Endothelial cell of umbilical vein (primary cell): ENCODE measurements around the gene NFATC1. TPM values are rescaled to one million over a fixed set of nuclear protein-coding genes. Genes with fewer than 3 reads are reported as not detected.

Experiments used
- BruUV-seq: library from RNA; stranded (reverse); fragments of 400-500 nt; replicated peaks from 2 replicates; lab custom pipeline; 2021; lab: Mats Ljungman, UMichigan
- CTCF ChIA-PET: fragments of 300-600, 350-600 bp; sonication (Branson Sonifier 250); formaldehyde crosslinking; loops from one replicate; lab custom pipeline; 2021; ENCODE audit warnings: antibody characterized with exemption, inconsistent platforms; lab: Charles Lee
- POLR2A ChIA-PET: fragments of 300-600, 350-600 bp; sonication (Branson Sonifier 250); formaldehyde crosslinking; loops from one replicate; lab custom pipeline; 2021; ENCODE audit warnings: antibody characterized with exemption, inconsistent platforms; lab: Charles Lee
- DNase-seq: peaks from one replicate; pipeline ENCODE4 v3.0.0-alpha.2; 2011; ENCODE audit warnings: low read depth, low spot score
- FAIRE-seq: peaks from 2 replicates; lab custom pipeline; 2011; peaks lifted over from hg19 to GRCh38; lab: Jason Lieb, UNC
- H2AFZ ChIP-seq: 2 replicates; pipeline ENCODE4 v1.6.0; 2012; ENCODE audit warnings: low read depth, low read length, control low read depth, inconsistent platforms
- H3K27ac ChIP-seq: 2 replicates; pipeline ENCODE4 v1.5.1; 2011; ENCODE audit warnings: low read depth, mild to moderate bottlenecking, control low read depth, low read length, moderate library complexity; ENCODE audit not compliant: insufficient read depth
- H3K27me3 ChIP-seq, 2 experiments: 2 replicates each; pipeline versions ENCODE4 v1.6.0 to v1.6.1; 2011; ENCODE audit warnings: low read length in 2 of 2, mixed read lengths in 1 of 2; ENCODE audit not compliant: control insufficient read depth in 2 of 2, insufficient read depth in 2 of 2
- H3K36me3 ChIP-seq, 2 experiments: 2 replicates in 1 of 2; 3 replicates in 1 of 2; pipeline ENCODE4 v1.5.1; 2011; ENCODE audit warnings: low read length in 2 of 2, mild to moderate bottlenecking in 1 of 2, moderate library complexity in 1 of 2; ENCODE audit not compliant: control insufficient read depth in 2 of 2, insufficient read depth in 2 of 2; ENCODE audit errors: extremely low read depth in 1 of 2
- H3K4me1 ChIP-seq: 3 replicates; pipeline ENCODE4 v1.5.1; 2011; ENCODE audit warnings: mild to moderate bottlenecking, low read length; ENCODE audit not compliant: control insufficient read depth, insufficient read depth; ENCODE audit errors: extremely low read depth
- H3K4me2 ChIP-seq: 2 replicates; pipeline ENCODE4 v1.6.1; 2011; ENCODE audit warnings: low read length, control low read depth, mixed read lengths; ENCODE audit not compliant: insufficient read depth
- H3K4me3 ChIP-seq, 3 experiments: fragments of 200-600 bp in 1 of 3; sonication (generic), shearing (Covaris generic) in 1 of 3; replicated peaks in 1 of 3; 2 replicates each; pipeline ENCODE4 v1.5.1; 2011 to 2016; ENCODE audit warnings: control low read depth in 3 of 3, low read length in 3 of 3, mild to moderate bottlenecking in 2 of 3, inconsistent platforms in 1 of 3, low read depth in 1 of 3, moderate library complexity in 1 of 3; ENCODE audit not compliant: insufficient read depth in 1 of 3
- H3K79me2 ChIP-seq: 2 replicates; pipeline ENCODE4 v1.6.0; 2012; ENCODE audit warnings: low read length, inconsistent platforms; ENCODE audit not compliant: control insufficient read depth, insufficient read depth
- H3K9ac ChIP-seq: replicated peaks from 2 replicates; pipeline ENCODE3; 2011; ENCODE audit warnings: low read length, control low read depth; ENCODE audit not compliant: insufficient read depth; ENCODE audit errors: extremely low read depth
- H3K9me1 ChIP-seq: replicated peaks from 3 replicates; pipeline ENCODE4 v1.6.0; 2011; ENCODE audit warnings: mild to moderate bottlenecking, low read length; ENCODE audit not compliant: control insufficient read depth, insufficient read depth; ENCODE audit errors: extremely low read depth
- H3K9me3 ChIP-seq: replicated peaks from 2 replicates; pipeline ENCODE4 v1.5.1; 2012; ENCODE audit warnings: low read length, inconsistent platforms; ENCODE audit not compliant: control insufficient read depth, insufficient read depth
- H4K20me1 ChIP-seq: replicated peaks from 2 replicates; pipeline ENCODE3; 2011; ENCODE audit warnings: mild to moderate bottlenecking, low read length; ENCODE audit not compliant: control insufficient read depth, insufficient read depth; ENCODE audit errors: extremely low read depth
- CTCF ChIP-seq, 2 donors: IDR thresholded peaks; 1 replicate in 1 of 2; 2 replicates in 1 of 2; pipeline ENCODE4 v1.5.1; 2011; ENCODE audit warnings: low read length in 2 of 2, mild to moderate bottlenecking in 2 of 2, moderate library complexity in 2 of 2, control low read depth in 1 of 2, inconsistent platforms in 1 of 2, low read depth in 1 of 2; ENCODE audit not compliant: insufficient read depth in 1 of 2; ENCODE audit errors: extremely low read depth in 1 of 2
- EZH2 ChIP-seq: IDR thresholded peaks from 2 replicates; pipeline ENCODE4 v1.6.1; 2012; ENCODE audit warnings: borderline replicate concordance, low read depth, mild to moderate bottlenecking, moderate library complexity, low read length, inconsistent platforms; ENCODE audit not compliant: severe bottlenecking
- FOS ChIP-seq: IDR thresholded peaks from 2 replicates; pipeline ENCODE4 v1.6.1; 2011; ENCODE audit warnings: mild to moderate bottlenecking, low read length, moderate library complexity, borderline replicate concordance; ENCODE audit not compliant: insufficient read depth
- GATA2 ChIP-seq: IDR thresholded peaks from 2 replicates; pipeline ENCODE4 v1.7.0; 2011; ENCODE audit warnings: low read depth, mild to moderate bottlenecking, moderate library complexity, mixed read lengths, low read length; ENCODE audit not compliant: insufficient read length, insufficient read depth
- JUN ChIP-seq: IDR thresholded peaks from 2 replicates; pipeline ENCODE4 v1.6.1; 2011; ENCODE audit warnings: borderline replicate concordance, low read depth; ENCODE audit not compliant: insufficient read length, insufficient read depth
- MAX ChIP-seq: IDR thresholded peaks from 2 replicates; pipeline ENCODE4 v1.6.1; 2011; ENCODE audit not compliant: insufficient read depth, insufficient read length
- MYC ChIP-seq: IDR thresholded peaks from one replicate; pipeline ENCODE4 v1.6.1; 2011; ENCODE audit warnings: mild to moderate bottlenecking, low read depth, low read length
- POLR2A ChIP-seq: IDR thresholded peaks from 2 replicates; pipeline ENCODE4 v1.6.1; 2012; ENCODE audit warnings: low read depth, mild to moderate bottlenecking, control low read depth, low read length
- POLR2AphosphoS5 ChIP-seq: IDR thresholded peaks from 2 replicates; pipeline ENCODE4 v1.6.1; 2012; ENCODE audit warnings: low read depth, mild to moderate bottlenecking, control low read depth, low read length, moderate library complexity; ENCODE audit not compliant: insufficient read depth
- dilution Hi-C: fragments of 300-500 bp; cut with MboI; formaldehyde crosslinking; loops from one replicate; pipeline ENCODE4 v1.15.0; 2019; ENCODE audit warnings: low sequenced_read_pairs; ENCODE audit not compliant: extremely low pct_ligation_motif_present
- intact Hi-C: fragments of 100-400 bp; cut with micrococcal nuclease; formaldehyde crosslinking; loops from one replicate; pipeline ENCODE4 v1.10.0; 2022
- polyA plus RNA-seq, 4 experiments: library from polyadenylated mRNA; depleted of rRNA in 3 of 4; stranded (reverse) in 3 of 4; unstranded in 1 of 4; fragments of >200 nt; gene quantifications; 2 replicates each; pipeline versions ENCODE4 v1.2.1 to v1.2.3, GENCODE V29; 2011 to 2012; ENCODE audit warnings: missing spikeins in 1 of 4
- total RNA-seq: library from RNA; stranded (reverse); gene quantifications from 2 replicates; pipeline ENCODE4 v1.2.3, GENCODE V29; 2021

The NFATC1 gene
- total and polyA plus RNA-seq, 2 donors (not counting 3 experiments of a cell fraction or from before 2014, with no cell fraction given), result 11.1 to 30.0 TPM

- intact Hi-C loops, result no loop called here
- H3K9ac ChIP-seq, result peak overlapping the region; percentile 80
- no peak overlapping the region for H2AFZ ChIP-seq
- peaks cover 0 to 11% of the 10 kb centered on the region in 2 experiments for H3K36me3 ChIP-seq
- peak overlapping the region; percentile 88 for H3K27ac ChIP-seq
- peak overlapping the region; percentile 81 for H3K4me2 ChIP-seq
- FAIRE-seq (no peak), DNase-seq (no peak)
- CTCF ChIA-PET, result interaction anchor here (1.2 to 2.9 kb wide), 7 partner anchors 8 to 130 kb away, joined by 3 to 32 read pairs (median 6); partner anchors contain the start of gene NFATC1
- dilution Hi-C loops, result no loop called here
- H4K20me1 ChIP-seq, result no peaks in the 10 kb centered on the region
- H3K9me3 ChIP-seq, result no peaks in the 10 kb centered on the region
- H3K9me1 ChIP-seq, result no peaks in the 10 kb centered on the region
- no peaks in the 10 kb centered on the region for H3K27me3 ChIP-seq
- no peak overlapping the region for H3K4me3 ChIP-seq
- no TSS peak for BruUV-seq
- POLR2A ChIA-PET, result interaction anchor here (0.6 to 2.4 kb wide), 4 partner anchors 24 to 147 kb away, joined by 3 to 10 read pairs (median 5); no protein-coding TSS in a partner anchor
- no peaks in the 10 kb centered on the region for H3K79me2 ChIP-seq
- peaks cover 29% of the 10 kb centered on the region for H3K4me1 ChIP-seq
- TF ChIP-seq MYC (no peak), CTCF (IDR thresholded peaks at IDR 0.05; ENCODE audit: extremely low read depth in 1 of 2, insufficient read depth in 1 of 2, low read depth in 1 of 2, low read length in 2 of 2) (no peak)
Measured at GRCh38 chr18:79508565-79509535, 113.1 kb downstream of the NFATC1 start.

- Histone ChIP-seq H2AFZ (no peak overlapping the region), H3K9me3 (no peaks in the 10 kb centered on the region), H4K20me1 (no peaks in the 10 kb centered on the region), H3K4me3 (no peak overlapping the region), H3K4me2 (no peak overlapping the region), H3K27ac (no peak overlapping the region), H3K9ac (no peak overlapping the region), H3K4me1 (peaks cover 29% of the 10 kb centered on the region), H3K9me1 (no peaks in the 10 kb centered on the region), H3K79me2 (no peaks in the 10 kb centered on the region), H3K27me3 (no peaks in the 10 kb centered on the region), H3K36me3 (peaks cover 0 to 11% of the 10 kb centered on the region in 2 experiments)
- no peak for TF ChIP-seq FOS
- no peak for TF ChIP-seq POLR2A
- TF ChIP-seq POLR2AphosphoS5, result no peak
- TF ChIP-seq MYC, result no peak
- no peak for TF ChIP-seq GATA2
- TF ChIP-seq MAX, result no peak
- no peak for TF ChIP-seq CTCF (IDR thresholded peaks at IDR 0.05; ENCODE audit: extremely low read depth in 1 of 2, insufficient read depth in 1 of 2, low read depth in 1 of 2, low read length in 2 of 2)
- TF ChIP-seq EZH2, result no peak
- no peak for TF ChIP-seq JUN
- no TSS peak for BruUV-seq
- intact Hi-C loops, result no loop called here
- dilution Hi-C loops, result no loop called here
- ChIA-PET POLR2A (no interaction called here), CTCF (no interaction called here)
- DNase-seq (no peak), FAIRE-seq (no peak)
Measured at GRCh38 chr18:79509536-79509930, 113.8 kb downstream of the NFATC1 start.
